ENCODE data around the gene SPIRE1. TPM values are rescaled to one million over a fixed set of nuclear protein-coding genes. Genes with fewer than 3 reads are reported as not detected.

Gene SPIRE1
- polyA plus RNA-seq, 1 donor from 2014 or later = 22.2 TPM

DNA sequence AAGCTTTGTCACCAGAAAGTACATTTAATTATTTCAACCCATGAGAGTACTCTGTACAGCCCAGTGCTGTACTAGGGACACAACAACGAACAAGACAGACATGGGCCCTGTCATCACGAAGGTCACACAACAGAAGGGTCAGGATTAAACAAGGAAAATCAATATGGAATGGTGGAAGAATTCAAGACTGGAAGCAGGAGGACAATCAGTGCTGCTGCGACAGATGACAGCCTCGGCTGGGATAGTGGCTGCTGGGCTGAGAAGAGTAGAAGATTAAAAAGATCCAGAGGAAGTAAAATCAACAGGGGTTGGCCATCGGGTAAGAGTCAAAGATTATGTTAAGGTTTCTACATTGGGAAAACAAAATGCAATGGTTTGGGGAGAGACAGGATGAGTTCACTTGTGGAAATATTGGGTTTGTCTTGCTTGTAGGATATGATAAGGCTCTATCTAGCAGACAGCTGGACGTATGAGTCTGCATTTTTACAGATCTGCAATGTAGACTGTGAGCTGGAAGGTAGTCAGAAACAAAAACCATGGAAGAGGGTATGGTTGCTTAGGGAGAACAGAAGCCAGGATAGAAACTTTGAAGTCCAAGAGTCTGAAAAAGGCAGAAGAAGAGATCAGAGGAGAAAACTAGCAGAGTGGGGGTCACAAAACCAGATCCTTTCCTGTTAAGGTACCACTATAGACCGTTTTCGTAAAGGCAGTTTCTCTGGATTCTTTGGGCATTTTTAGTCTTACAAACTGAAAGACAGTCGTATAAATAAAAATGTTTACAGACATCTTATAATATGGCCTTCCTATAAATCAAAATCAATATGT is 166.1 kb downstream of the SPIRE1 start:
- no peak overlapping the region for H3K4me3 ChIP-seq (ENCODE audit: low read length)
- no peaks in the 10 kb centered on the region for H3K9me3 ChIP-seq (ENCODE audit: low read length)
- no peak overlapping the region for H3K9ac ChIP-seq (ENCODE audit: low read length)
- no peak overlapping the region for H2AFZ ChIP-seq (ENCODE audit: low read depth, low read length)
- H3F3A ChIP-seq (ENCODE audit: insufficient read depth, low read length, poor library complexity, severe bottlenecking) = no peaks in the 10 kb centered on the region
- H3K36me3 ChIP-seq (ENCODE audit: insufficient read depth, low read length) = peaks cover 12% of the 10 kb centered on the region
- H3K9me2 ChIP-seq (ENCODE audit: insufficient read depth, low read length) = no peaks in the 10 kb centered on the region
- no peaks in the 10 kb centered on the region for H3K79me2 ChIP-seq (replicated peaks; ENCODE audit: insufficient read depth, low read length)
- no peaks in the 10 kb centered on the region for H3K27me3 ChIP-seq (ENCODE audit: insufficient read depth, low read depth, low read length)
- H4K20me1 ChIP-seq (ENCODE audit: insufficient read depth) = no peaks in the 10 kb centered on the region
- no peak for TF ChIP-seq RAD21 (conservative IDR thresholded peaks at IDR 0.05)
- TF ChIP-seq REST (IDR thresholded peaks at IDR 0.05; ENCODE audit: borderline replicate concordance) = no peak
- TF ChIP-seq MXI1 (conservative IDR thresholded peaks at IDR 0.05; ENCODE audit: poor library complexity, severe bottlenecking) = no peak
- TF ChIP-seq EZH2 (IDR thresholded peaks at IDR 0.05; ENCODE audit: borderline replicate concordance, insufficient read depth, low read length, poor library complexity, severe bottlenecking) = no peak
- no peak for TF ChIP-seq SMC3 (conservative IDR thresholded peaks at IDR 0.05; ENCODE audit: poor library complexity)
- no peak for TF ChIP-seq TAF1 (IDR thresholded peaks at IDR 0.05; ENCODE audit: low read depth)
- TF ChIP-seq, protein P1, sequence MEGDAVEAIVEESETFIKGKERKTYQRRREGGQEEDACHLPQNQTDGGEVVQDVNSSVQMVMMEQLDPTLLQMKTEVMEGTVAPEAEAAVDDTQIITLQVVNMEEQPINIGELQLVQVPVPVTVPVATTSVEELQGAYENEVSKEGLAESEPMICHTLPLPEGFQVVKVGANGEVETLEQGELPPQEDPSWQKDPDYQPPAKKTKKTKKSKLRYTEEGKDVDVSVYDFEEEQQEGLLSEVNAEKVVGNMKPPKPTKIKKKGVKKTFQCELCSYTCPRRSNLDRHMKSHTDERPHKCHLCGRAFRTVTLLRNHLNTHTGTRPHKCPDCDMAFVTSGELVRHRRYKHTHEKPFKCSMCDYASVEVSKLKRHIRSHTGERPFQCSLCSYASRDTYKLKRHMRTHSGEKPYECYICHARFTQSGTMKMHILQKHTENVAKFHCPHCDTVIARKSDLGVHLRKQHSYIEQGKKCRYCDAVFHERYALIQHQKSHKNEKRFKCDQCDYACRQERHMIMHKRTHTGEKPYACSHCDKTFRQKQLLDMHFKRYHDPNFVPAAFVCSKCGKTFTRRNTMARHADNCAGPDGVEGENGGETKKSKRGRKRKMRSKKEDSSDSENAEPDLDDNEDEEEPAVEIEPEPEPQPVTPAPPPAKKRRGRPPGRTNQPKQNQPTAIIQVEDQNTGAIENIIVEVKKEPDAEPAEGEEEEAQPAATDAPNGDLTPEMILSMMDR (IDR thresholded peaks at IDR 0.05; ENCODE audit: poor library complexity, severe bottlenecking) = no peak
- no peak for TF ChIP-seq POLR2AphosphoS5 (IDR thresholded peaks at IDR 0.05)
- TF ChIP-seq EP300 (conservative IDR thresholded peaks at IDR 0.05; ENCODE audit: poor library complexity, severe bottlenecking) = no peak
- H3K27ac ChIP-seq (ENCODE audit: low read length) = no peak overlapping the region
- no peak overlapping the region for H3K4me2 ChIP-seq (ENCODE audit: low read length)

- Histone ChIP-seq H3K27ac (ENCODE audit: low read length) (no peak overlapping the region), H3K4me2 (ENCODE audit: low read length) (no peak overlapping the region), H4K20me1 (ENCODE audit: insufficient read depth) (no peaks in the 10 kb centered on the region), H3K79me2 (replicated peaks; ENCODE audit: insufficient read depth, low read length) (no peaks in the 10 kb centered on the region), H3K9me2 (ENCODE audit: insufficient read depth, low read length) (no peaks in the 10 kb centered on the region), H3K9ac (ENCODE audit: low read length) (no peak overlapping the region), H3K36me3 (ENCODE audit: insufficient read depth, low read length) (no peaks in the 10 kb centered on the region), H3K4me3 (ENCODE audit: low read length) (no peak overlapping the region), H3F3A (ENCODE audit: insufficient read depth, low read length, poor library complexity, severe bottlenecking) (no peaks in the 10 kb centered on the region), H2AFZ (ENCODE audit: low read depth, low read length) (no peak overlapping the region), H3K27me3 (ENCODE audit: insufficient read depth, low read depth, low read length) (no peaks in the 10 kb centered on the region), H3K9me3 (ENCODE audit: low read length) (no peaks in the 10 kb centered on the region)
- TF ChIP-seq EP300 (conservative IDR thresholded peaks at IDR 0.05; ENCODE audit: poor library complexity, severe bottlenecking) (no peak), REST (IDR thresholded peaks at IDR 0.05; ENCODE audit: borderline replicate concordance) (no peak), RAD21 (conservative IDR thresholded peaks at IDR 0.05) (no peak), POLR2AphosphoS5 (IDR thresholded peaks at IDR 0.05) (no peak), EZH2 (IDR thresholded peaks at IDR 0.05; ENCODE audit: borderline replicate concordance, insufficient read depth, low read length, poor library complexity, severe bottlenecking) (no peak), MXI1 (conservative IDR thresholded peaks at IDR 0.05; ENCODE audit: poor library complexity, severe bottlenecking) (no peak), TAF1 (IDR thresholded peaks at IDR 0.05; ENCODE audit: low read depth) (no peak), SMC3 (conservative IDR thresholded peaks at IDR 0.05; ENCODE audit: poor library complexity) (no peak)
- TF ChIP-seq, protein P1 (IDR thresholded peaks at IDR 0.05; ENCODE audit: poor library complexity, severe bottlenecking) = no peak
Observed at GRCh38 chr18:12485479-12486105, 172.3 kb downstream of the SPIRE1 start.

All from neural cell (in vitro differentiated cells).